NOMO-1 treated with dmso at 0.1 percent for 144 hours (cell line): ENCODE results near the gene ASNS.
A peak's percentile ranks its signal among the peaks of the same experiment; 100 is the strongest.

Experiments used
- DNase-seq: peaks from one replicate; lab custom pipeline; 2025; ENCODE audit not compliant: unreplicated experiment; lab: John Stamatoyannopoulos, UW

ASNS gene

DNA sequence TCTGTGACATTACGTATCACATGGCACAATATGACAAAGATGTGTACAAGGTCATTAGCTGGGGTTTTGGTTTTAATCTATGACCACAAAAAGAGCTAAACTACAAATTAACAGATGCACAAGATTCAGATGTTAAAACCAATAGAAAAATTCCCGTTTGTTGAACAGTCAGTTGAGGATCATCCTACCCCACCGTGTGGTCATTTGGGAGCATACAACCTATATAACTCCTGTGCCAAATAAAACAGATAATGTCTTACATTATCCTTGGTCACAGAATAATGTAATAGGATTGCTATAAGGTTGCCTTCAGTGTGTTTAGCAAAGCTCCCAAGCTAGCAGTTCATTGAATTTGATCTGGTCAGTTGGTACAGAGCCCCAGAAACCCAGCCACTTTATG, 28.2 kb downstream of the ASNS start:
- DNase-seq = no peak

DNA sequence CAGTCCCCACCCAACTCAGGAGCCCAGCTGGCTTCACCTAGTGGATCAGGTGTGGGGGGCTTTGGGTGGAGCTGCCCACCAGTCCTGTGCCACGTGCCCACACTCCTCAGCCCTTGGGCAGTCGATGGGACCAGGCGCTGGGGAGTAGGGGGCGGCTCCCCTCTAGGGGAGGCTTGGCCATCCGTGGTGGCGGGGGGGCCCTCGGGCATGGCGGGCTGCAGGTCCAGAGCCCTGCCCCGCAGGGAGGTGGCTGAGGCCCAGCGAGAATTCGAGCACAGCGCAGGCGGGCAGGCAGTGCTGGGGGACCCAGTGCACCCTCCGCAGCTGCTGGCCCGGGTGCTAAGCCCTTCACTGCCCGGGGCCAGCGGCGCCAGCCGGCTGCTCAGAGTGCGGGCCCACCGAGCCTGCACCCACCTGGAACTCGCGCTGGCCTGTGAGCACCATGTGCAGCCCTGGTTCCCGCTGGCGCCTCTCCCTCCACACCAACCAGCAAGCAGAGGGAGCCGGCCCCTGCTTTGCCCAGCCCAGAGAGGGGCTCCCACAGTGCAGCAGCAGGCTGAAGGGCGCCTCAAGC, 29.3 kb downstream of the ASNS start:
- no peak for DNase-seq

DNA sequence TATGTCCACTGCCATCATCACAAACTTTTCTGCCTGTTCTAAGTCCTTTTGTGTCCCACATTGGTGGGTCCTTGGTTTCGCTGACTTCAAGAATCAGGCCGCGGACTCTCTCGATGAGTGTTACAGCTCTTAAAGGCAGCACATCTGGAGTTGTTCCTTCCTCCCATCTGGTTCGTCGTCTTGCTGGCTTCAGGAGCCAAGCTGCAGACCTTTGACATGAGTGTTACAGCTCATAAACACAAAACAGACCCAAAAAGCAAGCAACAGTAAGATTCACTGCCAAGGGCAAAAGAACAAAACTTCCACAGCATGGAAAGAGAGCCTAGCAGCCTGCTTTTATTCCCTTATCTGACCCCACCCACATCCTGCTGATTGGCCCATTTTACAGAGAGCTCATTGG, 30.2 kb downstream of the ASNS start:
- DNase-seq = no peak

DNA sequence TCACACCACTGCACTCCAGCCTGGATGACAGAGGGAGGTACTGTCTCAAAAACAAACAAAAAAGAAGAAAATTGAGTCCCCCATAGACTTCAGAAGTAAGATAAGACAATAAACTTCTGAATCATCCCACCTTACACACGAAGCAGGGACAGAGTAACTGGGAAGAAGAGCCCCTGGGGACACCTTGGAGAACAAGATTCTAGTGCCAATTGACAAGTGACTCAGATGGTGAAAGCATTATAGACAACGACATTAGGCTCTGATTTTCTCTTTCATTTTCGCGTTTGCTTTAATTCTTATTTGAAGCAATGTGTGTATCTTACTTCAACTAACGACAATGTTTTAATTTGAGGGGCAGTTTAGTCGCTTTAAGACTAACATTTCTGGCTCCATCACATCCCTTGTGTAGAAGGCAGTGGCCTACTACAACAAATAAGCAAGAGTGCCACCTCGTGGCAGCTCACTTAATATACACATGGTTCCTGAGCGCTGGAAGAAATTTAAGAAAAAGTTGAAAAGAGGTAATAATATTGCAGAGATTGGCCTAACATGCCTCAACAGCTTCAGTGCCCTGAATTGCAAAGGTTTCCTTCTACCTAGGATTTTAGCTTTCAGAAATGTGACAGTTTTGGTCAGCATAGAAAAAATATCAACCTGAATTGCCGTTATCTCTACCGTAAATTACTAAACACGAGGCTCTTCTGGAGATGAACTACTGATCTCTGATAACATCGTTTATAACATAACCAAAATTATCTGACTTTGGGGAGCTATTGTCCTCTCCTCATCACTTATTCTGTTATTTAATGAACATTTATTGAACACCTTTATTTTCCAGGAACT, 36.7 kb downstream of the ASNS start:
- DNase-seq = peak; percentile 51

DNA sequence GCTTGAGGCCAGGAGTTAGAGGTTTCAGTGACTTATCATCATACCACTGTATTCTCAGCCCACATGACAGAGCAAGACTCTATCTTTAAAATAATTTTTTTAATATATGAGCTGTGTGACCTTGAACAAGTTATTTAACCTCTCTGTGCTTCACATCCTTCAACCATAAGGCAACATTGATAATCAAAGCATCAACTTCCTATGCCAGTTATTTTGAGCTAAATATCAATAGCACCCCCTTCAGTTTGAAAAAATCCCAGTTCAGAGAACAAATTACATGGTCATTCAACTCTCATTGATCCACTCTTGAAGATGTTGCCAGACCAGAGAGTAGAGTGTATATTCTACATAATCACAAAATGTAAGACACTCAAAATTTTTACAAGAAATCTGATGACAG, 53.0 kb downstream of the ASNS start:
- no peak for DNase-seq

DNA sequence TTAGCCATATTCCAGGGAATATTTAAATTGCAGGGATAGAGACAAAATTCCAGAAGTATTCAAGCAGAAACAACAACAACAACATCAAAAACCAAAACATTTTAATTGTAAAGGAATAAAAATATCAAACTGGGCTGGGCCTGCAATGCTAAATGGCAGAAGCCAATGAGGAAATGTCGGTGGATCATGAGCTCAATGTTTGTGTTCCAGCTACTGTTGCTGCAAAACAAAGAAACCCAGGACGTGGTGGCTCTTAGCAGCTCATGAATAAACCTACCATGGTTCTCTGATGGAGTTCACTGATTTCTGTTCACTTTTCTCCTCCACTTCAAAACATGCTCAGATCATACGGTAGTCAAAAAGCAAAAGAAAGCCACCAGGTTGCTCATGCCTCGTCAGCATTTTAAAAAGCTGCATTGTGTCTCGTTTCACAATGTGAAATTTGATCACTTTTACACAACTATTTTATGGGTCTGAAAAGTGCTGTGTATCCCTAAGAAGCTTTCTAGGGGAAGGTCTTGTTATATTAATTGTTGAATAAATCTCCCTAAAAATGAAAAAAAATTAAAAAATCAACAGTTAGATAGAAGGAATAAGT, 54.0 kb downstream of the ASNS start:
- no peak for DNase-seq
